COR-L47 (cell line): ENCODE measurements around the gene MEIS1.

ENCODE experiments used
- DNase-seq: peaks from one replicate; lab custom pipeline; 2025; lab: John Stamatoyannopoulos, UW

The MEIS1 gene

DNA sequence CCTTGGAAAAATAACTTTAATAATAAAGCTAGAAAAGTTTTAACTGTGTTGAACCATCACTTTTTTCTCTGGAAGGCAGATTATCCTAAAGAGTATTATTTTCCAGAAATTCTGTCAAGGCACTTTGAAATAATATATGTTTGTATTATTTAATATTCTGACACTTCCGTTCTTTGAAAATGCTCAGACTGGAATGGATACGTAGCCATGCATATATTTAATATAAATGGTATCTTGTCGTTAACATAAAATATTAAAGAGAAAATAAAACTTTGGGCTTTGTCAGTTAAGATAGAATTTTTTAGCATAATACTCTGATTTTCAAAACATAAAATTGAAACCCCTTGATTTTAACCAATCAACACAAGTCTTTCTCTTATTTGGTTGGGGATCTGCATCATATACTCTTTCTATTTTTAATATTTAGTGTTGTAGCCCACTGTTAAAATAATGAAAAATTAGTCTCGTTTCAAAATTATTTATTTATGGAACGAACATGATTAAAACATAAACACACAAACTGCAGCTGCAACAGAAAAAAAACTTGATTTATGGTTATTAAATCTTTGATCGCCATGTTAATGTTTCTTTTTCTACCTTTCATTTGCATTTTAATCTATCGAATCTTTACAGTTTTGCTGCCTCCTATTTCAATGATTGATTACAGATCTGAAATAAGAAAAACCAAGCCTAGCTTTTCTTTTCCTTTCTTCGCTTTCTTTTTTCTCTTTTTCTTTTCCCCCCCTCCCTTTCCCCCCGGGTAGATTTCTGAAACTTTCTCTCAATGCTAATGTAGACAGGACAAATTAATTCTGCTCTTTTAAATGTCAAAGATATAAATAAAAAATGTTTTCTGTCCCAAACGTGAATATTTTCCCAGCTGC is 145.5 kb downstream of the MEIS1 start:
- DNase-seq, result no peak

DNA sequence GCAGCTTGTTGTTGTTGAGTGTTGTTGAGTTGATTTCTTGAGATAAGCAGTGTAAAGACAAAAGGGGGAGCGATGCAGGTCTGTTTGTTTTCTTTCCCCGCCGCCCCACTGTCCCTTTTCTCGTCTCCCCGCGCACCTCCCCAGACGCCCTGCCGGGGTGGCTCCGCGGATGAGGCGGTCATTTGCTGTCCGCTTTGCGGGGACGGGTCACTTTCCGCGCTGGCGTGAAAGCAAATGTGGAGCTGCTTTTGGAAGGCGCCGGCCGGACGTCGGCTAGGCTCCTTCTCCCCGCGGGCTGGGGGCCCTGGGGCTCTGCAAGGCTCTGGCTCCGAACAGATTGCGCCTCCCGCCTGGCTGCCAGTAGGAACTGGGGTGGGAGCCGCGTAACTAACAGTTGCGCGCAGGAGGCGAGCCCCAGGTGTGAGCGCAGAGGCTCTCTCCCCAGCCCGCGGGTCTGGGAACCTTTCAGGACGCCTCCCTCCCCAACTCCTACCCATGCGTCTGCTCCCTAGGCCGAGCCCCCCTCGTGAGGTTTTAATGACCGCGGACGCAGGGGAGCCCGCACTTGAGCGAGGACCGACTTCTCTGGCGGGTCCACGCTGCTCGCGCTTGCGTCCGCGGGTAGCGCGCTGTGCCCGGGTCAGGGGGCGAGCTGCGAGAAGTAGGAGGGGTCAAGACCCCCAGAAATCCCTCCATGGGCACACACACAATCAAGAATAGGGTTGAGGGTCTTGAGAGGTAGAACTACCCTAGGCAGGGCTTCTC is 146.6 kb downstream of the MEIS1 start:
- DNase-seq, result no peak

DNA sequence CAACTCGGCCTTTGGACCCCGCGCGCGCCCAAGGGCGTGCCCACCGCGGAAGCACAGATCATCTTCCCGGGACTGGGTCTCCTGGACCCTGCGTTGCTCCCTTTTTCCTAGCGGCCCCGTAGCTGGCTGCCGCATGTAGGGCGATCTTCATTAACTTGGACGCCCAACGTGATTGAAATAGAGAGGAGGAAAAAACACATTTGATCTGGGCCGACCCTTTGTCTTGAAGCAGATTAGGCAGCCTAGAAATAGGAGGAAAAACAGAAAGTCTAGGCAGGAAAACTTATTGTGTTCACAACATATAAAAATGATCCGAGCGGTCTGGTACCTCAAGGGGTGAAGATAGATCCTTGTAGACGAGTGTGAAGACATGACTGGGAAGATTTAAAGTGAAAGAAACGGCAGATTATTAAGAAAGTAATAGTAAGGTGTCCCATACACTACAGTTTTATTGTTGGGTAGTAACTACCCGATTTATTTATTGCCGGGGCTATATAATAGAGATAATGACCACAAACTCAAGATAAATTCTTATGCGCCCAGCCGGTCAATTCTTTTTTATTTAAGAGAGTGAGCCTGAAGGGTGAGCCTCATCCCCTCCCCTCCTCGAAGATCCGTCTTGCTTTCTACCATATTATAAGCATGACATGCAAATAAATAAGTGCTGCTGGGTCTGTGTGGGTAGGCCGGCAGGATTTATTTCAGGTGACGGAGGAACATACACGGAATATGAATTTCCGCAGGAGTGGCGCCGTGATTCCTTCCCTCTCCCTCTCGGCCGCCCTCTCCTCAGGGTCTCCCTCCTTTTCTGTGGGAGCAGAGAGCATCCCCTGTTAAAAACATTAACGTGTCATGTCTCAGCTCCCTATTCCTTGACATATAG is 147.4 kb downstream of the MEIS1 start:
- no peak for DNase-seq

DNA sequence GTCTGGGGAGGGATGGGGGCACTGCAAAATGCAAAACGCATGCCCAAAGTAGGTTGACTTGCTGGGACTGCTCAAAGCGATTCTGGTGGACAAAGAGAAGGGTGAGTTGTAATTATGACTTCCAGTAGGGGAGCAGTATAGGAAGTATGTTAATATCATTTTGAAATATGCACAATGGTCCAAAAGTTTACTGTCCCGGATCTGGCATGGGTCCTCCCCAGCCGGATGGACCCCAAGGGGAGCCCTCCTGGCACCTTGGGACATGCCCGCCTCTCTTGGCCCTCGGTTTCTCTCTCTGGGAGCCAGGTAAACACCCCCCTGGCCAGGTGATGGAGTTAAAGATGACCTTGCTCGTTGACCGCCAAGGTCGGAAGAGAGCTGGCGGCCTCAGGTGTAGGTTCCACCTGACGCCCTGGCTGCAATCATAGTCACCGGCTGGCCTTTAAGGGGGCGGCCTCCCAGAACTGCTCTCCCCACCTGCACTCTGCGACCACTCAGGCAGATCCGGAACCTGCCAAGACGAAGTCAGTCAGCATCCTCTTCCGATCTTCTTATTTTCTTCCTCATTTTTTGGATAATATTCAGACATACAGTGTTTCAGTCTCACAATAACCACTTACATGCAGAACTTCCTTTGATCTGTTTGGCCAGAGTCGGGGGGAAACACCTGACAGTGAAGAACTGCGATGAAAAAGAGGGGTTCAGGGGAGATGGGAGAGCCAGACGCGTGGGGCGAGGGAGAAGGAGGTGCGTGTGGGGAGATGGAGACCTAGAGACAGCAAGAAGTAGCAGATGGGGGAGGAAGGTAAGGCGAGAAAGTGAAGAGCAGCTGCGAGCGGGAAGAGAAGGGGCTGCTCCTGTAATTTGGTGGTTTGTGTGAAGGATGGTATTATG is 148.3 kb downstream of the MEIS1 start:
- DNase-seq, result no peak

DNA sequence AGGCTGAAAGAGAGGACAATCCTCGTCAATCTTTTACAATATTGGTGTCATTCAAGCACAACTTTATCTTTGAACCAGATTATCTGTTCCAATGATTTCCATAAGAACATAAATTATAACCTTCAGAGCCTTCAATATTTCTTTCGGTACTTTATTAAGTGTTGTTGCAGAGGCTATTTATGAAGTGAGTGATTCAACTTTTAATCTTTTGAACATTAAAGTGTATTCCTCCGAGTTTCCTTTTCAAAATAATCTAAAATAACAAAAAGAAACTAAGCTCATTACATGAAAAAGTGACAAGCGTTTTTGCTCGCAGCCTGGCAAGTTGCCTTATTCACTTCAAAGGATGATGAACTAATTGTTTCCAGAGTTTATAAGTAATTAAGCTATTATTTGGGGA is 149.0 kb downstream of the MEIS1 start:
- DNase-seq, result no peak

DNA sequence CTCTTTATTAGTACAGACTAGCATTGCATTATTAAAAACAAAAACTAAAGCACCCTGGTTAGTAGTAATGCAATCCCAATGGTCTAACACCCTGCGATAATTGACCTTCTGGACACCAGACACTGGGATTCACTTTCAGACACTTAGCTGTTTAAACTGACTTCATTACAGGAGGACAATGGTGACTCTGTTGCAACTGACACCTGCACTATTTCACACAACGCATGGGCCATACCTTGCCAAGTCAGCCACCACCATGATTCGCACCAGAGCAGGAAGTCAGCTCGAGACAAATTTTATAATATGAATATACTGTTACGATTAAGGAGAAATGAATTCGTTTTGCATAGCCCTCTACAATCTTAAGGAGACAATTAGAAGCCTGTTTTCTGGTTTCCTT is 150.7 kb downstream of the MEIS1 start:
- DNase-seq, result no peak

DNA sequence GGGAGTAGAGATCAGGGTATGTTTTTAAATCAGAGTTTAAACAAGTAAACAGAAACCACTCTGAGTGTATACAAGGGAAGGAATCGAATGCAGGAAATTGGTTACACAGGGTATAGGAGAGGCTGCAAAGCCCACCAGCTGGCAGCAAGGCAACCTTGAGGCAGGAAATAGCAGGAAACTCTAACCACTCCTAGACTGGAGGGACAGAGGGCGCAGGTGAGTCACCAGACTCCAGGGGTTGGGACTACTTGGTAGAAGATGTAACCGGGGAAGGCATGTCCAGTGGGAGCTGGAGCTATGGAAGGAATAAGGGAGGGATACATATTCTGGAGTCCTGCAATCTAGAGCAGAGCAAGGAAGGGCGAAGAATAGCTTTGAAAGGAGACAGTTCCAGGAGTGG is 152.3 kb downstream of the MEIS1 start:
- peak; percentile 36 for DNase-seq

DNA sequence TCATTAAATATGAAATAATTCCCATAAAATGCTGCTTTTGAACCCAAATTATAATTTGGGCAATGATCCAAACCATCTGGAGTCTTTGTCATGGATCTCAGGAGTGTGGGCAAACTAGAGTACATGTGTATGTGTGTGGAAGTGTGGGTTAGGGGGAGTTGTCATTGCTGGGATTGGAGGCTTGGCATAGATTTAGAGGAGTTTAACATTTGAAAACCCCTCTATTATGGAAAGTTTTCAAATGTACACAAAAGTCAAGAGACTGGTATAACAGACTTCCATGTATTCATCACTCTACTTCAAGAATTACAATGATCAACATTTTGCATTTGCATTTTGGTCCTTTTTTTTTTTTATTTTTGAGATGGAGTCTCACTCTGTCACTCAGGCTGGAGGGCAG is 159.1 kb downstream of the MEIS1 start:
- no peak for DNase-seq

DNA sequence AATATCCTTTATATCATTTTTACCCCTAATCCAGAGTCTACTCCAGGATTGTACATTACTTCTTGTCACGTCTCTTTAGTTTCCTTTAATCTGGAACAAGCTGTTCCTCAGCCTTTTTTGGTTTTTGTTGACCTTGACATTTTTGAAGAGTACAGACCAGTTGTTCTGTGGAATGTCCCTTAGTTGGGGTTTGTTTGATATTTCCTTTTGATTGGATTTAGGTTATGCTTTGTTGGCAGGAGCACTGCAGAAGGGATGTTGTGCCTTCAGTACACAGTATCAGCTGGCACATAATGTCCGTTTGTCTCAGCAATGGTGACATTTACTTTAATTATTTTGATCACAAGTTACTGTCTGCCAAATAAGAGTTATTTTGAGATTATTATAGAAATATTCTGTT is 160.6 kb downstream of the MEIS1 start:
- DNase-seq, result no peak

DNA sequence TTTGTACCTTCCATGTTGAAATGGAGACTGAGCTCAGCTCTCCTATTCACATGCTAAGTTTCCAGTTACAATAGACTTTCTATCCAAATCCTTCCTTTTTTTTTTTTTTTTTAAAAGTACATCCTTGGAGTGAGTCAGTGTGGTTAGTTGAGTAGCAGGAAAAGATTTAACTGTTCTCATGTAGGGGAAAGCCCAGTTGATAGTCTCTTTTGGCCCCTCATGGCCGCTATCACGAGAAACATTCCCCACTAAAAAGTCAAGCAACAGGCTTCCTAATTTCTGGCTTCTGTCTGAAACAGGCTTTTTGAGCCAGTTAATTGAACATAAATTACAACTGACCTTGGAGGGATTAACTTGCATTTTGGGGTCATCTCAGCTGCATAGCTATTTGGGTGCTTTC is 161.3 kb downstream of the MEIS1 start:
- DNase-seq, result no peak

DNA sequence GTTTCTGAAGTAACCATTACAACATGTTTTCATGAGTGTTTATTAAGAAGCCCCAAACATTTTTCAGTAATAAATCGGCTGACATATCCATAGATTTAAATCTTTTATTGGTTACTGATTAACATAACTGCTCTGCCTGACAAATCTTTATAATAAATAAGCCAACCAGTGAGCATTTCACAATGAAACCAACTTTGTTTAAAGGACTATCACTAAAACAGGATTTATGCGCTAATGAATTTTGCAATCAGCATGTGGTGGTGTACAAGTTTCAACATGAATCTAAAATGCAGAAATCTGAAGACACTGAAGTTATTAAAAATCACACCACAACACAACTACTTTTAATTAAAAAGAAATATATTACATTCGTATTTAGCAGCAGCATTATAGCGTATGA is 166.7 kb downstream of the MEIS1 start:
- DNase-seq, result no peak

DNA sequence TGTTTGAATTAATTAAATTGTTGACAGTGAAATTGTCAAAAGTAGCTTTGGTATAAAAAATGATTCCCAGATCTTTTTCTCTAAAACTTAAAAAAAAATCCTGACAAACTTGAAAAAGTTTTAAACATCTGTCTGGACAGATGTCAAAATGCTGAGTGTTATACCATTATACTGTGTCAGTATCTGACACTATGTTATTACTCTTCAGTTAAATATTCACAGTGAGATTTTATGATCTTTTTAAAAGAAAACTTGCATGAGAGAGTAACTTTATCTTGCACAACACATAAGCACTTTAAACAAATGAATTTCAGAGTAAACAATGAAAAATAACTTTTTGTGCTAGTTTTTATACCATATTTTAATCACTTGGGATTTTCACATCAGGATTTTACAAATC is 167.4 kb downstream of the MEIS1 start:
- DNase-seq, result no peak

DNA sequence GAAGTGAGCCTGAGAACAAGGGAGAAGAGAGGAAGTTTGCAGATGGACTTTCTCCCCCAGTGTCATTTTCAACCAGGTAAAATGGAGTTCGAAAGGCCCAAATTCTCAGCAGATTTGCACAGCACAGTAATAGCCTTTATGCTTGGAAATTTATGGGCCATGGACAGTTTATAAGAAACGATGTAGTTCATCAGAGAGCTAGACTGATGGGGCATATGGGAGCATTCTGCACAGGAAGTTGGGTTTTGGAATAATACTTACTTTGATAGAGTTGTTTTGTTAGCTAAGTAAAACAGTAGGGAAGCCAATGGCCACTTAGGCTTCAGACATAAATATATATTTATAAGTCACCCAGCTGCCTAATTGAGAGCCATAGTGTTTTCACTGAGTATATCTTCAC is 169.4 kb downstream of the MEIS1 start:
- no peak for DNase-seq

DNA sequence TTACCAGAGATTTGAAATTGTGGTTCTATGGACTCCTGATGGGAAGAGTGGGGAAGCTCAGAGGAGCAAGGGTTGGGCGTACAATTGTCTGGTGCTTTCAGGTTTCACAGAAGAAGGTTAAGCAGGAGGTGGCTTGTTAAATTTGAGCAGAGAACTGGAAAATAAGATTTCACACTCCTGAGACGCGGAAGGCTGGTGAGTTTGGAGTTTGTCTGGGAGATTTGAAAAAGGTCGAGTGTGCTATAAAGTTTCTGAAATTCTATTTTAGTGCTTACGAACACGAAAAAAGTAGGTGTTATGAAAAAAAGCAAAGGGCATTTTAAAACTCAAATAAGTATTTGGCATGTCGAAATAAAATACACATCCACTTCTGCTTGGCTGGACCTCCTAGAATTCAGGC is 170.1 kb downstream of the MEIS1 start:
- DNase-seq, result no peak

DNA sequence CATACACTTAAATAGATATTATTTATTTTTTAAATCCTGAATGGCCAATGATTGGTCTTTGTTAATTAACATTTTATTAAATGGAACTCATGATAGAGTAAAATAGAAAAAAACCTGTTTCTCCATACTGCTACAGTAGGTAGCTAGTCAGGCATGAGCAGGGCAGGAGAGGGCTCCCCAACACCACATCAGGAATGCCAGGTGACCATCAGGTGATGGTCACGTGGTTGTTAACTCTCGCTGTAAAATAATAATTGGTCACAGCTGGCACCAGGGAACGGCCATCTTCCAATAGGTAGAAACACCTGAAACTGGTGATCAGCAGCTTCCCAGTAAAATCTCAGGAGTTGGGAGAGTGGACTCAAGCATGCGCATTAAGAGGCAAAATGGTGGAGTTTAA is 172.2 kb downstream of the MEIS1 start:
- DNase-seq, result no peak
